ENCODE data around the gene E4F1. TPM values are rescaled to one million over a fixed set of nuclear protein-coding genes. Genes with fewer than 3 reads are reported as not detected.

The E4F1 gene
- total and polyA plus RNA-seq, 2 donors (not counting 1 experiment from before 2014, with no cell fraction given): 41.8 to 70.9 TPM

DNA sequence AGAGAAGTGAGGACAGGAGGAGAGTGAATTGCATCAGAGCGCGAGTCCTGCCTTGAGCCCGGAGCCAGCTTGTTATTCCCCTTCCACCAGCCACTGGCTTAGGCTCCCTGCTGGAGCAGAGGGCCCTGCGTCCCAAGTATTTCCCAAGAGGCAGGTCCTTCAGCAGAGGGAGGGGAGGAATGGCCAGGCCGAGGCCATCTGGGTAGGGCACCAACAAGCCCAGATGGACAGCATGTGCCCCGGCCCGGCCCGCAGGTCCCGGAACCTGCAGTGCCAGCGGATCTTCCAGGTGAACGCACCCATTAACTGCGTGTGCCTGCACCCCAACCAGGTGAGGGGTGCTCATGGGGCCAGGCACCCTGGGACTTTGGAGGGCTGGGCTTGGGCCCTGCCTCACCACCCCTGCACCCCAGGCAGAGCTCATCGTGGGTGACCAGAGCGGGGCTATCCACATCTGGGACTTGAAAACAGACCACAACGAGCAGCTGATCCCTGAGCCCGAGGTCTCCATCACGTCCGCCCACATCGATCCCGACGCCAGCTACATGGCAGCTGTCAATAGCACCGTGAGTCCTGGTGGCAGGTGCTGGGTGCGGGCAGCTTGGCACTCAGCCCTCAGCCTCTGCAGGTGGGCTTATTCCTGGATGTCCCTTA is 16.5 kb upstream of the E4F1 start:
- no peak for TF ChIP-seq EZH2 (IDR thresholded peaks at IDR 0.05; ENCODE audit: borderline replicate concordance, insufficient read depth, low read depth, low read length, poor library complexity, severe bottlenecking)
- TF ChIP-seq CTCF (IDR thresholded peaks at IDR 0.05): no peak
- DNase-seq (no peak), ATAC-seq (ENCODE audit: low read depth) (no peak)
- Mint-ChIP-seq H3K27me3 (no peaks in the 10 kb centered on the region), H3K27ac (peak overlapping the region; percentile 94), H3K4me1 (peaks cover 21% of the 10 kb centered on the region), H3K9me3 (ENCODE audit: insufficient read depth) (no peaks in the 10 kb centered on the region), H3K4me3 (peak overlapping the region; percentile 87)
- Histone ChIP-seq H3K9ac (ENCODE audit: low read length) (no peak overlapping the region), H3K4me3 (ENCODE audit: control extremely low read depth in 1 of 5, extremely low read depth in 1 of 5, insufficient read depth in 1 of 5, low read depth in 2 of 5, low read length in 4 of 5) (no peak overlapping the region), H3K4me1 (ENCODE audit: control insufficient read depth in 2 of 2, insufficient read depth in 2 of 2, low read length in 2 of 2) (peaks cover 12 to 22% of the 10 kb centered on the region in 2 donors), H2AFZ (ENCODE audit: insufficient read depth, low read depth, low read length, poor library complexity, severe bottlenecking) (no peak overlapping the region), H3K27ac (ENCODE audit: low read length in 2 of 2) (no peak overlapping the region), H3K27me3 (replicated peaks in 1 of 4; ENCODE audit: control extremely low read depth in 1 of 4, control insufficient read depth in 3 of 4, insufficient read depth in 4 of 4, low read length in 3 of 4) (no peaks in the 10 kb centered on the region), H3K4me2 (replicated peaks; ENCODE audit: low read depth, low read length, poor library complexity, severe bottlenecking) (peak overlapping the region; percentile 97), H3K36me3 (replicated peaks in 1 of 2; ENCODE audit: control extremely low read depth in 1 of 2, control insufficient read depth in 1 of 2, extremely low read depth in 1 of 2, insufficient read depth in 2 of 2, low read length in 1 of 2) (peaks cover 0 to 32% of the 10 kb centered on the region in 2 experiments), H3K9me3 (ENCODE audit: control extremely low read depth in 1 of 3, control insufficient read depth in 2 of 3, insufficient read depth in 1 of 3, low read length in 2 of 3) (no peaks in the 10 kb centered on the region), H4K20me1 (ENCODE audit: control insufficient read depth, insufficient read depth, low read length, poor library complexity, severe bottlenecking) (no peaks in the 10 kb centered on the region), H3K79me2 (ENCODE audit: control insufficient read depth, insufficient read depth, low read length) (peaks cover 22% of the 10 kb centered on the region)
- intact Hi-C loops (cut with micrococcal nuclease): no loop called here
- CTCF ChIA-PET: interaction anchor here (1.3 kb wide), 2 partner anchors 9 to 12 kb away, joined by 3 to 4 read pairs; no protein-coding TSS in a partner anchor
- WGBS (ENCODE audit: insufficient coverage): 96% methylated on average over 20 of the region's 23 CpGs
- POLR2A ChIA-PET: interaction anchor here (0.9 to 2.2 kb wide), 2 partner anchors 8 to 52 kb away, joined by 4 to 16 read pairs; partner anchors contain the start of genes PGP and TRAF7

- DNase-seq (no peak), ATAC-seq (ENCODE audit: low read depth) (no peak)
- H3K27me3 Mint-ChIP-seq: no peaks in the 10 kb centered on the region
- H3K4me3 Mint-ChIP-seq: peak overlapping the region; percentile 32
- Histone ChIP-seq H3K4me3 (ENCODE audit: control extremely low read depth in 1 of 5, extremely low read depth in 1 of 5, insufficient read depth in 1 of 5, low read depth in 2 of 5, low read length in 4 of 5) (no peak overlapping the region), H3K36me3 (replicated peaks in 1 of 2; ENCODE audit: control extremely low read depth in 1 of 2, control insufficient read depth in 1 of 2, extremely low read depth in 1 of 2, insufficient read depth in 2 of 2, low read length in 1 of 2) (peaks cover 0 to 37% of the 10 kb centered on the region in 2 experiments), H3K27ac (ENCODE audit: low read length in 2 of 2) (no peak overlapping the region), H3K4me1 (ENCODE audit: control insufficient read depth in 2 of 2, insufficient read depth in 2 of 2, low read length in 2 of 2) (peaks cover 12 to 23% of the 10 kb centered on the region in 2 donors), H2AFZ (ENCODE audit: insufficient read depth, low read depth, low read length, poor library complexity, severe bottlenecking) (no peak overlapping the region), H3K9ac (ENCODE audit: low read length) (no peak overlapping the region), H3K79me2 (ENCODE audit: control insufficient read depth, insufficient read depth, low read length) (peaks cover 22% of the 10 kb centered on the region), H3K27me3 (replicated peaks in 1 of 4; ENCODE audit: control extremely low read depth in 1 of 4, control insufficient read depth in 3 of 4, insufficient read depth in 4 of 4, low read length in 3 of 4) (no peaks in the 10 kb centered on the region), H3K9me3 (ENCODE audit: control extremely low read depth in 1 of 3, control insufficient read depth in 2 of 3, insufficient read depth in 1 of 3, low read length in 2 of 3) (no peaks in the 10 kb centered on the region), H4K20me1 (ENCODE audit: control insufficient read depth, insufficient read depth, low read length, poor library complexity, severe bottlenecking) (peaks cover 6% of the 10 kb centered on the region), H3K4me2 (replicated peaks; ENCODE audit: low read depth, low read length, poor library complexity, severe bottlenecking) (no peak overlapping the region)
- H3K27ac Mint-ChIP-seq: peak overlapping the region; percentile 27
- no peak for TF ChIP-seq EZH2 (IDR thresholded peaks at IDR 0.05; ENCODE audit: borderline replicate concordance, insufficient read depth, low read depth, low read length, poor library complexity, severe bottlenecking)
- TF ChIP-seq CTCF (IDR thresholded peaks at IDR 0.05): no peak
- CTCF ChIA-PET: interaction anchor here (0.5 to 1.3 kb wide), 2 partner anchors 13 to 303 kb away, joined by 3 to 4 read pairs; no protein-coding TSS in a partner anchor
- H3K9me3 Mint-ChIP-seq (ENCODE audit: insufficient read depth): no peaks in the 10 kb centered on the region
- 98% methylated on average over 9 of the region's 9 CpGs for WGBS (ENCODE audit: insufficient coverage)
- peaks cover 27% of the 10 kb centered on the region for H3K4me1 Mint-ChIP-seq
- intact Hi-C loops (cut with micrococcal nuclease): no loop called here
- POLR2A ChIA-PET: interaction anchor here (0.6 kb wide), 1 partner anchor 12 kb away, joined by 6 read pairs; no protein-coding TSS in a partner anchor
Observed at GRCh38 chr16:2207872-2208271, 15.5 kb upstream of the E4F1 start.

Data from B cell (primary cell).